Measurements from ENCODE around the gene RIMS3.

The RIMS3 gene

GRCh38 chr1:40625476-40626382, 39.8 kb downstream of the RIMS3 start:
- TF ChIP-seq POLR2AphosphoS5 (IDR thresholded peaks at IDR 0.05; ENCODE audit: low read depth, low read length) (no peak), POLR2A (IDR thresholded peaks at IDR 0.05; ENCODE audit: low read depth, low read length) (no peak), TAF1 (IDR thresholded peaks at IDR 0.05; ENCODE audit: borderline replicate concordance, low read depth, low read length) (no peak)
- FAIRE-seq: no peak
- DNase-seq (ENCODE audit: insufficient read length): no peak

- DNase-seq (ENCODE audit: insufficient read length) (no peak), FAIRE-seq (no peak)
- TF ChIP-seq TAF1 (IDR thresholded peaks at IDR 0.05; ENCODE audit: borderline replicate concordance, low read depth, low read length) (no peak), POLR2AphosphoS5 (IDR thresholded peaks at IDR 0.05; ENCODE audit: low read depth, low read length) (no peak), POLR2A (IDR thresholded peaks at IDR 0.05; ENCODE audit: low read depth, low read length) (no peak)
These were observed 40.4 kb downstream of the RIMS3 start for GRCh38 chr1:40625076-40625475.

- no peak for FAIRE-seq
- DNase-seq (ENCODE audit: insufficient read length): no peak
- TF ChIP-seq POLR2AphosphoS5 (IDR thresholded peaks at IDR 0.05; ENCODE audit: low read depth, low read length) (no peak), POLR2A (IDR thresholded peaks at IDR 0.05; ENCODE audit: low read depth, low read length) (no peak), TAF1 (IDR thresholded peaks at IDR 0.05; ENCODE audit: borderline replicate concordance, low read depth, low read length) (no peak)
These were observed 42.4 kb downstream of the RIMS3 start for GRCh38 chr1:40622936-40623629.

GRCh38 chr1:40621821-40622450, 43.5 kb downstream of the RIMS3 start:
- DNase-seq (ENCODE audit: insufficient read length) (no peak), FAIRE-seq (no peak)
- no peak for TF ChIP-seq POLR2AphosphoS5 (IDR thresholded peaks at IDR 0.05; ENCODE audit: low read depth, low read length)
- TF ChIP-seq TAF1 (IDR thresholded peaks at IDR 0.05; ENCODE audit: borderline replicate concordance, low read depth, low read length): no peak
- TF ChIP-seq POLR2A (IDR thresholded peaks at IDR 0.05; ENCODE audit: low read depth, low read length): no peak

- FAIRE-seq (no peak), DNase-seq (ENCODE audit: insufficient read length) (no peak)
- TF ChIP-seq TAF1 (IDR thresholded peaks at IDR 0.05; ENCODE audit: borderline replicate concordance, low read depth, low read length) (no peak), POLR2AphosphoS5 (IDR thresholded peaks at IDR 0.05; ENCODE audit: low read depth, low read length) (no peak), POLR2A (IDR thresholded peaks at IDR 0.05; ENCODE audit: low read depth, low read length) (no peak)
These were observed 44.8 kb downstream of the RIMS3 start for GRCh38 chr1:40620586-40621210.

- TF ChIP-seq POLR2A (IDR thresholded peaks at IDR 0.05; ENCODE audit: low read depth, low read length): no peak
- no peak for TF ChIP-seq POLR2AphosphoS5 (IDR thresholded peaks at IDR 0.05; ENCODE audit: low read depth, low read length)
- no peak for TF ChIP-seq TAF1 (IDR thresholded peaks at IDR 0.05; ENCODE audit: borderline replicate concordance, low read depth, low read length)
- FAIRE-seq (no peak), DNase-seq (ENCODE audit: insufficient read length) (no peak)
These were observed 45.3 kb downstream of the RIMS3 start for GRCh38 chr1:40620150-40620549.

GRCh38 chr1:40618108-40618507, 47.4 kb downstream of the RIMS3 start:
- DNase-seq (ENCODE audit: insufficient read length): no peak
- FAIRE-seq: no peak
- TF ChIP-seq POLR2A (IDR thresholded peaks at IDR 0.05; ENCODE audit: low read depth, low read length) (no peak), POLR2AphosphoS5 (IDR thresholded peaks at IDR 0.05; ENCODE audit: low read depth, low read length) (no peak), TAF1 (IDR thresholded peaks at IDR 0.05; ENCODE audit: borderline replicate concordance, low read depth, low read length) (no peak)

- peak; percentile 50 for DNase-seq (ENCODE audit: insufficient read length)
- peak; percentile 96 for FAIRE-seq
- TF ChIP-seq TAF1 (IDR thresholded peaks at IDR 0.05; ENCODE audit: borderline replicate concordance, low read depth, low read length) (no peak), POLR2A (IDR thresholded peaks at IDR 0.05; ENCODE audit: low read depth, low read length) (no peak), POLR2AphosphoS5 (IDR thresholded peaks at IDR 0.05; ENCODE audit: low read depth, low read length) (no peak)
These were observed 53.1 kb downstream of the RIMS3 start for GRCh38 chr1:40612345-40612831.

- no peak for FAIRE-seq
- TF ChIP-seq POLR2A (IDR thresholded peaks at IDR 0.05; ENCODE audit: low read depth, low read length): no peak
- no peak for TF ChIP-seq TAF1 (IDR thresholded peaks at IDR 0.05; ENCODE audit: borderline replicate concordance, low read depth, low read length)
- no peak for TF ChIP-seq POLR2AphosphoS5 (IDR thresholded peaks at IDR 0.05; ENCODE audit: low read depth, low read length)
- DNase-seq (ENCODE audit: insufficient read length): no peak
These were observed 55.3 kb downstream of the RIMS3 start for GRCh38 chr1:40610156-40610555.

GRCh38 chr1:40607921-40608320, 57.6 kb downstream of the RIMS3 start:
- TF ChIP-seq TAF1 (IDR thresholded peaks at IDR 0.05; ENCODE audit: borderline replicate concordance, low read depth, low read length) (no peak), POLR2AphosphoS5 (IDR thresholded peaks at IDR 0.05; ENCODE audit: low read depth, low read length) (no peak), POLR2A (IDR thresholded peaks at IDR 0.05; ENCODE audit: low read depth, low read length) (no peak)
- no peak for DNase-seq (ENCODE audit: insufficient read length)
- no peak for FAIRE-seq

GRCh38 chr1:40606978-40607377, 58.5 kb downstream of the RIMS3 start:
- DNase-seq (ENCODE audit: insufficient read length) (no peak), FAIRE-seq (no peak)
- TF ChIP-seq POLR2A (IDR thresholded peaks at IDR 0.05; ENCODE audit: low read depth, low read length) (no peak), POLR2AphosphoS5 (IDR thresholded peaks at IDR 0.05; ENCODE audit: low read depth, low read length) (no peak), TAF1 (IDR thresholded peaks at IDR 0.05; ENCODE audit: borderline replicate concordance, low read depth, low read length) (no peak)

Measured in GM12892 (cell line).